HEK293 (cell line): Measurements from ENCODE around the gene TPM3.

Experiments
- CTCF ChIA-PET: fragments of 350-600 bp; formaldehyde crosslinking; extraction: SDS; loops from one replicate; lab custom pipeline; 2021; ENCODE audit warnings: antibody characterized with exemption; lab: Yijun Ruan, JAX
- POLR2A ChIA-PET: fragments of 300-600 bp; formaldehyde crosslinking; extraction: SDS; loops from one replicate; lab custom pipeline; 2020; ENCODE audit warnings: antibody characterized with exemption, inconsistent platforms; lab: Yijun Ruan, JAX
- H3K27ac ChIP-seq: fragments of 200-500 bp; sonication (Bioruptor generic); 2 replicates; pipeline ENCODE4 v1.5.1; 2014; ENCODE audit warnings: low read depth, low read length, control low read depth, inconsistent platforms; ENCODE audit errors: extremely low read depth
- H3K36me3 ChIP-seq, 2 experiments: fragments of 200-500 bp in 1 of 2; sonication (Bioruptor generic) in 1 of 2; 1 replicate in 1 of 2; 2 replicates in 1 of 2; pipeline ENCODE4 v1.5.1; 2014 to 2017; ENCODE audit warnings: inconsistent platforms in 2 of 2, low read length in 2 of 2; ENCODE audit not compliant: control insufficient read depth in 2 of 2, insufficient read depth in 1 of 2
- H3K4me1 ChIP-seq: fragments of 200-500 bp; sonication (Bioruptor generic); 2 replicates; pipeline ENCODE4 v1.5.1; 2014; ENCODE audit warnings: mild to moderate bottlenecking, low read length, inconsistent platforms; ENCODE audit not compliant: control insufficient read depth, insufficient read depth
- H3K4me3 ChIP-seq: 2 replicates; pipeline ENCODE4 v1.5.1; 2011; ENCODE audit warnings: low read depth, mild to moderate bottlenecking, control low read depth, low read length, moderate library complexity
- H3K9me3 ChIP-seq: fragments of 200-500 bp; sonication (Bioruptor generic); 2 replicates; pipeline ENCODE4 v1.5.1; 2014; ENCODE audit warnings: low read depth, low read length, inconsistent platforms; ENCODE audit not compliant: control insufficient read depth, insufficient read depth
- EGR2 ChIP-seq: fragments of 450-650 bp; formaldehyde crosslinking; IDR thresholded peaks from 2 replicates; pipeline ENCODE4 v1.5.1; 2016; ENCODE audit warnings: low read depth, missing biosample characterization, missing genetic modification characterization
- GFI1B ChIP-seq: fragments of 450-650 bp; formaldehyde crosslinking; IDR thresholded peaks from 2 replicates; pipeline ENCODE4 v1.5.1; 2016; ENCODE audit warnings: missing biosample characterization, missing genetic modification characterization
- KLF1 ChIP-seq: fragments of 450-650 bp; formaldehyde crosslinking; IDR thresholded peaks from 2 replicates; pipeline ENCODE4 v1.5.1; 2016; ENCODE audit warnings: missing biosample characterization, missing genetic modification characterization
- KLF17 ChIP-seq: fragments of 450-650 bp; formaldehyde crosslinking; IDR thresholded peaks from 2 replicates; pipeline ENCODE4 v1.5.1; 2016; ENCODE audit warnings: missing biosample characterization, missing genetic modification characterization
- OSR2 ChIP-seq: fragments of 450-650 bp; formaldehyde crosslinking; IDR thresholded peaks from 2 replicates; pipeline ENCODE4 v1.5.1; 2016; ENCODE audit warnings: missing biosample characterization, missing genetic modification characterization
- PRDM1 ChIP-seq: fragments of 450-650 bp; formaldehyde crosslinking; IDR thresholded peaks from 2 replicates; pipeline ENCODE4; 2016; ENCODE audit warnings: missing biosample characterization, missing genetic modification characterization
- TCF7L2 ChIP-seq: IDR thresholded peaks from 2 replicates; pipeline ENCODE4 v1.6.1; 2011; ENCODE audit warnings: low read depth, mild to moderate bottlenecking, inconsistent platforms, low read length, moderate library complexity, borderline replicate concordance
- ZBTB44 ChIP-seq: fragments of 450-650 bp; IDR thresholded peaks from 2 replicates; pipeline ENCODE4 v1.5.1; 2018; ENCODE audit warnings: missing biosample characterization, mild to moderate bottlenecking, missing genetic modification characterization
- ZBTB8A ChIP-seq: fragments of 450-650 bp; formaldehyde crosslinking; IDR thresholded peaks from 2 replicates; pipeline ENCODE4 v1.5.1; 2016; ENCODE audit warnings: missing biosample characterization, missing genetic modification characterization
- ZFHX2 ChIP-seq: fragments of 450-650 bp; formaldehyde crosslinking; conservative IDR thresholded peaks from 2 replicates; pipeline ENCODE4 v1.5.1; 2016; ENCODE audit warnings: missing biosample characterization, missing genetic modification characterization
- ZFP69B ChIP-seq: fragments of 450-650 bp; formaldehyde crosslinking; IDR thresholded peaks from 2 replicates; pipeline ENCODE4 v1.5.1; 2016; ENCODE audit warnings: missing biosample characterization, missing genetic modification characterization
- ZNF174 ChIP-seq: fragments of 450-650 bp; formaldehyde crosslinking; IDR thresholded peaks from 2 replicates; pipeline ENCODE4 v1.5.0; 2017; ENCODE audit warnings: missing biosample characterization, mild to moderate bottlenecking, missing genetic modification characterization
- ZNF19 ChIP-seq: fragments of 450-650 bp; formaldehyde crosslinking; IDR thresholded peaks from 2 replicates; pipeline ENCODE4; 2016; ENCODE audit warnings: missing biosample characterization, missing genetic modification characterization, low read depth
- ZNF394 ChIP-seq: fragments of 450-650 bp; formaldehyde crosslinking; IDR thresholded peaks from 2 replicates; pipeline ENCODE4 v1.5.1; 2016; ENCODE audit warnings: missing biosample characterization, missing genetic modification characterization, mild to moderate bottlenecking, moderate library complexity, borderline replicate concordance
- ZNF501 ChIP-seq: fragments of 450-650 bp; formaldehyde crosslinking; IDR thresholded peaks from 2 replicates; pipeline ENCODE4 v1.5.1; 2016; ENCODE audit warnings: missing biosample characterization, missing genetic modification characterization
- ZNF610 ChIP-seq: fragments of 450-650 bp; formaldehyde crosslinking; IDR thresholded peaks from 2 replicates; pipeline ENCODE4 v1.5.1; 2016; ENCODE audit warnings: missing biosample characterization, missing genetic modification characterization, borderline replicate concordance
- ZNF623 ChIP-seq: fragments of 450-650 bp; formaldehyde crosslinking; IDR thresholded peaks from 2 replicates; pipeline ENCODE4 v1.5.1; 2016; ENCODE audit warnings: missing biosample characterization, missing genetic modification characterization
- ZNF624 ChIP-seq: fragments of 450-650 bp; formaldehyde crosslinking; IDR thresholded peaks from 2 replicates; pipeline ENCODE4 v1.5.1; 2017; ENCODE audit warnings: missing biosample characterization, missing genetic modification characterization
- ZNF692 ChIP-seq: fragments of 450-650 bp; formaldehyde crosslinking; IDR thresholded peaks from 2 replicates; pipeline ENCODE4 v1.5.1; 2016; ENCODE audit warnings: missing biosample characterization, missing genetic modification characterization
- ZNF76 ChIP-seq: fragments of 450-650 bp; formaldehyde crosslinking; IDR thresholded peaks from 2 replicates; pipeline ENCODE4; 2016; ENCODE audit warnings: low read depth, missing biosample characterization, missing genetic modification characterization, borderline replicate concordance
- ZSCAN4 ChIP-seq: fragments of 450-650 bp; formaldehyde crosslinking; IDR thresholded peaks from 2 replicates; pipeline ENCODE4 v1.5.1; 2017; ENCODE audit warnings: missing biosample characterization, missing genetic modification characterization

TPM3 gene

GRCh38 chr1:154159554-154159953 is 32.3 kb downstream of the TPM3 start:
- no peak for TF ChIP-seq ZBTB44 (tag by site-specific recombination)
- TF ChIP-seq GFI1B, result no peak
- no peak for TF ChIP-seq ZNF19 (tag by site-specific recombination)
- no peak for TF ChIP-seq TCF7L2
- no peak for TF ChIP-seq ZNF174 (tag by site-specific recombination)
- TF ChIP-seq ZNF501, result no peak
- H3K4me1 ChIP-seq, result no peaks in the 10 kb centered on the region
- POLR2A ChIA-PET, result interaction anchor here (1.0 kb wide), 1 partner anchor 169 kb away, joined by 5 read pairs; the partner anchor contains the start of gene RPS27
- peaks cover 32 to 93% of the 10 kb centered on the region in 2 experiments for H3K36me3 ChIP-seq
- no peak overlapping the region for H3K27ac ChIP-seq
- CTCF ChIA-PET, result interaction anchor here (0.7 kb wide), 1 partner anchor 807 kb away, joined by 5 read pairs; no protein-coding TSS in a partner anchor
- H3K4me3 ChIP-seq, result no peak overlapping the region
- no peaks in the 10 kb centered on the region for H3K9me3 ChIP-seq

DNA sequence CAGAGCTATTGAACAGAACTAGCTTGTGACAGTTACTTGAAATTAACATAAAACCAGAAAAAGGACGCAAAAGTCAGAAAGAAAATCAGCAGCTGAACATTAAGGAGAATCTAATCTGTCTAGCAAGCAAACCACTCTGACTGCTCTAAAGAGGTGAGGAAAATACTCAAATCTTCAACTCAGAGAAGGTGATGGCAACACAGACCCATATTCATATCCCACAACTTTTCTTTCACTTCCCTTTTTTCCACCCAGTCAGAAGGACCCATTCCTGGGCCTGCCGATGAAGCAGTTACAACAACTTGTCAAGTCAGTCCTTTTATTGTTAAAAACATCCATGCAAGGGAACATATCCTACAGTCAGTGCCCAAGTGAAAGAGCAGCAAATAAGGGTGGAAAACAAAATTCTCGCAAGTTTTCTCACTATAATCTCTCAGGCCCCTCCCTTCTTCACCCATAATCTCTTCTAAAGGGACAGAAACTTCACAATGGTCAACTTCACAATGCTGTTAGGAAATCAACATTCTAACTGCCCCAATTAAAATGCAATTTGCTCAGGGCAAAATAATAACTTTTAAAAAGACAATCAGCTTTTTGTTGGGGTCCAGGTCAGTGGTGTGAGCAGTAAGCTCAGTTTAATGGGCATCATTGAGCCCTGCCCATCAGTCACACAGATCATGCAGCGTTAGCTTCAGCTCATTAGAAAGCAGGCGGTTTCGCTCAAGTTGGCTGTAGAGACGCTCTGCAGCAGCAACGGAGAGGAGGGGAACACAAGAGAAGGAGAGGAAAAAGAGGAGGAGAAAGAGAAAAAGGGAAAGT is 33.4 kb downstream of the TPM3 start:
- ChIA-PET POLR2A (no interaction called here), CTCF (interaction anchor here (1.6 kb wide), 1 partner anchor 13 kb away, joined by 6 read pairs; no protein-coding TSS in a partner anchor)
- H3K36me3 ChIP-seq, result peaks cover 22 to 90% of the 10 kb centered on the region in 2 experiments
- no peak overlapping the region for H3K4me3 ChIP-seq
- H3K9me3 ChIP-seq, result no peaks in the 10 kb centered on the region
- TF ChIP-seq ZNF610 (tag by site-specific recombination), result no peak
- no peak for TF ChIP-seq ZNF623 (tag by site-specific recombination)
- TF ChIP-seq ZNF76 (tag by site-specific recombination), result no peak
- TF ChIP-seq PRDM1 (tag by site-specific recombination), result peak; percentile 37; the same call in 1 of the 2 replicates
- no peak for TF ChIP-seq ZNF624 (tag by site-specific recombination)
- TF ChIP-seq ZSCAN4 (tag by site-specific recombination), result no peak
- H3K4me1 ChIP-seq, result no peaks in the 10 kb centered on the region
- no peak overlapping the region for H3K27ac ChIP-seq

DNA sequence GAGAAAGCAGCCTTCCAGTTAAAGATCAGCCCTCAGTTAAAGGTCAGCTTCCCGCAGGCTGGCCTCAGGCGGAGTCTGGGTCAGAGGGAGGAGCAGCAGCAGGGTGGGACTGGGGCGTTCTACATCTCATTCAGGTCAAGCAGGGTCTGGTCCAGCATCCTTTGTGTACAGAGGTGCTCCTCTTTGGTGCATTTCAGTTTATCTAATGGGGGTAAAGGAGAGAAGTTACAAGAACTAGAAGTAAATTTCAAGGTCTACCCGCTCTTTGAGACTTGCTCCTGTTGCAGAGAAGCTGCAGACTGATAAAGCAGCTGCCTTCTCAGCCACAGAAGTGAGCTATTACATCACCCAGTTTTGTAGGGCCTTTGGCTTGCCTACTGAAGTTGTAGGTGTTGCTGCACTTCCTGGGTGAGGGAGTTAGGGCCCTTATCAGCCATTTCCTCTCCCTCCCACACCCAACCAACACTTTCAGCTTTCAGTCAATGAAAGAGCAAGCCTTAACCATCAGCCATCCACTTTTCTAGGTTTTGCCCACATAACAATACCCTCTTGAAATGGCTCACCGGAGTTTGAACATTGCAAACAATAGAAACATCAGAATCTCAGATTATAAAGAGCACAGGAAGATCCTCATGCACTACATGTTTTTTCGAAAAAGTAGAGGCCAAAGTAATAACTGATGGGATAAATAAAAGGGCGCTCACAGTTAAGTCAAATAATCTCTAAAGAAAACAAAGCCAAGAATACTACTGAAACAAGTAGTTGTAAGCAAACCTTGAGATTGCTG is 34.2 kb downstream of the TPM3 start:
- no peaks in the 10 kb centered on the region for H3K4me1 ChIP-seq
- ChIA-PET POLR2A (no interaction called here), CTCF (interaction anchor here (1.6 kb wide), 1 partner anchor 12 kb away, joined by 6 read pairs; no protein-coding TSS in a partner anchor)
- H3K27ac ChIP-seq, result no peak overlapping the region
- peaks cover 21 to 82% of the 10 kb centered on the region in 2 experiments for H3K36me3 ChIP-seq
- no peak overlapping the region for H3K4me3 ChIP-seq
- H3K9me3 ChIP-seq, result no peaks in the 10 kb centered on the region
- no peak for TF ChIP-seq ZBTB8A
- peak; percentile 87 for TF ChIP-seq ZNF394 (tag by site-specific recombination)
- TF ChIP-seq ZFHX2 (tag by site-specific recombination), result peak; percentile 95
- no peak for TF ChIP-seq ZNF501
- 0 out of 2 replicates have a peak, but pooled peaks have one; percentile 13 for TF ChIP-seq ZFP69B
- 0 out of 2 replicates have a peak, but pooled peaks have one; percentile 39 for TF ChIP-seq ZBTB44 (tag by site-specific recombination)
- peak; percentile 93 for TF ChIP-seq EGR2 (tag by site-specific recombination)
- no peak for TF ChIP-seq KLF17 (tag by site-specific recombination)
- TF ChIP-seq ZNF692 (tag by site-specific recombination), result peak; percentile 24; the same call in 1 of the 2 replicates
- peak; percentile 54 for TF ChIP-seq OSR2 (tag by site-specific recombination)
- 0 out of 2 replicates have a peak, but pooled peaks have one; percentile 18 for TF ChIP-seq KLF1 (tag by site-specific recombination)
